HepG2 (cell line): Measurements from ENCODE around the gene GSTA1. TPM values are rescaled to one million over a fixed set of nuclear protein-coding genes. Genes with fewer than 3 reads are reported as not detected.

Experiments used
- ARNTL ChIP-seq: sonication (generic); formaldehyde crosslinking; IDR thresholded peaks from 2 replicates; pipeline ENCODE4 v1.4.0; 2020; ENCODE audit warnings: mild to moderate bottlenecking, missing genetic modification reagents
- BCL6 ChIP-seq: IDR thresholded peaks from 2 replicates; pipeline ENCODE4 v1.6.1; 2016; ENCODE audit warnings: missing genetic modification reagents, missing compliant biosample characterization
- HOMEZ ChIP-seq: IDR thresholded peaks from 2 replicates; pipeline ENCODE4 v1.6.1; 2016; ENCODE audit warnings: low read depth
- HOXA3 ChIP-seq: sonication (generic); formaldehyde crosslinking; IDR thresholded peaks from 2 replicates; pipeline ENCODE4 v1.5.0; 2020; ENCODE audit warnings: missing genetic modification reagents
- POGK ChIP-seq: sonication (generic); formaldehyde crosslinking; conservative IDR thresholded peaks from 2 replicates; pipeline ENCODE4 v1.8.0; 2022; ENCODE audit warnings: mild to moderate bottlenecking, moderate library complexity, missing genetic modification reagents
- SALL1 ChIP-seq: sonication (generic); formaldehyde crosslinking; IDR thresholded peaks from 2 replicates; pipeline ENCODE4 v1.8.0; 2022; ENCODE audit warnings: mild to moderate bottlenecking, missing genetic modification reagents
- SMARCC2 ChIP-seq: fragments of 450-650 bp; IDR thresholded peaks from 2 replicates; pipeline ENCODE4 v1.6.1; 2017; ENCODE audit warnings: antibody characterized with exemption, mild to moderate bottlenecking
- TCF7 ChIP-seq: sonication (generic); IDR thresholded peaks from 2 replicates; pipeline ENCODE4 v1.6.1; 2016; ENCODE audit warnings: antibody characterized with exemption, low read depth
- THRA ChIP-seq: sonication (generic); formaldehyde crosslinking; IDR thresholded peaks from 2 replicates; pipeline ENCODE4 v1.4.0; 2020; ENCODE audit warnings: missing genetic modification reagents, borderline replicate concordance
- ZKSCAN8 ChIP-seq: IDR thresholded peaks from 2 replicates; pipeline ENCODE4 v1.6.1; 2016; ENCODE audit warnings: borderline replicate concordance, missing genetic modification reagents, missing compliant biosample characterization
- ZNF430 ChIP-seq: sonication (generic); formaldehyde crosslinking; IDR thresholded peaks from 2 replicates; pipeline ENCODE4 v1.9.0; 2021; ENCODE audit warnings: mild to moderate bottlenecking, missing genetic modification reagents
- ZNF512B ChIP-seq: sonication (generic); formaldehyde crosslinking; IDR thresholded peaks from 2 replicates; pipeline ENCODE4 v1.5.1; 2020; ENCODE audit warnings: missing genetic modification reagents, mild to moderate bottlenecking, borderline replicate concordance
- polyA plus RNA-seq, 8 experiments: library from polyadenylated mRNA; depleted of rRNA in 3 of 8; stranded (reverse) in 7 of 8; unstranded in 1 of 8; fragments of >200 nt; fragmentation: Illumina TruSeq in 4 of 8; extraction: Trizol in 4 of 8; gene quantifications; 2 replicates each; pipeline versions ENCODE4 v1.2.1 to v1.2.3, GENCODE V29; 2011 to 2016; ENCODE audit warnings: low read depth in 4 of 8, missing spikeins in 1 of 8, mixed read lengths in 1 of 8; ENCODE audit not compliant: insufficient read depth in 1 of 8
- total RNA-seq, 5 experiments: library from RNA; depleted of rRNA; stranded (reverse); fragments of >200 nt; fragmentation: Illumina TruSeq; extraction: Trizol; gene quantifications; 2 replicates each; pipeline ENCODE4 v1.2.3, GENCODE V29; 2016; ENCODE audit warnings: low read depth in 1 of 5
- TF ChIP-seq, protein P1 (sequence below): sonication (generic); formaldehyde crosslinking; conservative IDR thresholded peaks from 2 replicates; pipeline ENCODE4 v1.4.0; 2020; ENCODE audit warnings: mild to moderate bottlenecking, missing genetic modification reagents, moderate library complexity

The GSTA1 gene
- total and polyA plus RNA-seq, 2 of the 13 experiments (the other 11 are each of a cell fraction or from before 2014, with no cell fraction given) = 6.2 to 282 TPM

- TF ChIP-seq, protein P1, sequence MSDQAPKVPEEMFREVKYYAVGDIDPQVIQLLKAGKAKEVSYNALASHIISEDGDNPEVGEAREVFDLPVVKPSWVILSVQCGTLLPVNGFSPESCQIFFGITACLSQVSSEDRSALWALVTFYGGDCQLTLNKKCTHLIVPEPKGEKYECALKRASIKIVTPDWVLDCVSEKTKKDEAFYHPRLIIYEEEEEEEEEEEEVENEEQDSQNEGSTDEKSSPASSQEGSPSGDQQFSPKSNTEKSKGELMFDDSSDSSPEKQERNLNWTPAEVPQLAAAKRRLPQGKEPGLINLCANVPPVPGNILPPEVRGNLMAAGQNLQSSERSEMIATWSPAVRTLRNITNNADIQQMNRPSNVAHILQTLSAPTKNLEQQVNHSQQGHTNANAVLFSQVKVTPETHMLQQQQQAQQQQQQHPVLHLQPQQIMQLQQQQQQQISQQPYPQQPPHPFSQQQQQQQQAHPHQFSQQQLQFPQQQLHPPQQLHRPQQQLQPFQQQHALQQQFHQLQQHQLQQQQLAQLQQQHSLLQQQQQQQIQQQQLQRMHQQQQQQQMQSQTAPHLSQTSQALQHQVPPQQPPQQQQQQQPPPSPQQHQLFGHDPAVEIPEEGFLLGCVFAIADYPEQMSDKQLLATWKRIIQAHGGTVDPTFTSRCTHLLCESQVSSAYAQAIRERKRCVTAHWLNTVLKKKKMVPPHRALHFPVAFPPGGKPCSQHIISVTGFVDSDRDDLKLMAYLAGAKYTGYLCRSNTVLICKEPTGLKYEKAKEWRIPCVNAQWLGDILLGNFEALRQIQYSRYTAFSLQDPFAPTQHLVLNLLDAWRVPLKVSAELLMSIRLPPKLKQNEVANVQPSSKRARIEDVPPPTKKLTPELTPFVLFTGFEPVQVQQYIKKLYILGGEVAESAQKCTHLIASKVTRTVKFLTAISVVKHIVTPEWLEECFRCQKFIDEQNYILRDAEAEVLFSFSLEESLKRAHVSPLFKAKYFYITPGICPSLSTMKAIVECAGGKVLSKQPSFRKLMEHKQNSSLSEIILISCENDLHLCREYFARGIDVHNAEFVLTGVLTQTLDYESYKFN (CRISPR knock-in tag) = peak; percentile 88
- TF ChIP-seq ZNF512B (0 out of 2 replicates have a peak, but pooled peaks have one; percentile 51), ARNTL (CRISPR knock-in tag) (0 out of 2 replicates have a peak, but pooled peaks have one; percentile 38), HOXA3 (CRISPR knock-in tag) (peak; percentile 72), THRA (peak; percentile 33; the same call in 1 of the 2 replicates), POGK (peak; percentile 41; the same call in 1 of the 2 replicates), ZKSCAN8 (CRISPR knock-in tag) (peak; percentile 60; the same call in 1 of the 2 replicates), TCF7 (0 out of 2 replicates have a peak, but pooled peaks have one; percentile 11), SMARCC2 (0 out of 2 replicates have a peak, but pooled peaks have one; percentile 22), ZNF430 (CRISPR knock-in tag) (0 out of 2 replicates have a peak, but pooled peaks have one; percentile 16), SALL1 (CRISPR knock-in tag) (peak; percentile 75), HOMEZ (CRISPR knock-in tag) (peak; percentile 92), BCL6 (CRISPR knock-in tag) (peak; percentile 69)
These were observed 41.7 kb downstream of the GSTA1 start (continued) for GRCh38 chr6:52761673-52762491.
